ENCODE measurements around the gene ZNF324B. TPM values are rescaled to one million over a fixed set of nuclear protein-coding genes. Genes with fewer than 3 reads are reported as not detected.

The ZNF324B gene
- total and polyA plus RNA-seq, 2 of the 8 experiments (the other 6 are each of a cell fraction or from before 2014, with no cell fraction given), result 2.9 to 6.0 TPM

- TF ChIP-seq RNF2 (IDR thresholded peaks at IDR 0.05; ENCODE audit: borderline replicate concordance, low read depth, low read length, missing control alignments, poor library complexity, severe bottlenecking) (no peak), JUN (IDR thresholded peaks at IDR 0.05; ENCODE audit: low read depth, low read length) (no peak), RXRA (IDR thresholded peaks at IDR 0.05; ENCODE audit: insufficient read depth, low read depth, low read length) (no peak)
Measured at GRCh38 chr19:58466760-58467589, 15.6 kb downstream of the ZNF324B start, which contains the start of gene ZNF324 (continued).

Measured in H1 (cell line).